ENCODE results near the gene HK1.

Gene HK1

GRCh38 chr10:69278446-69278963 lies at the start of gene HK1:
HK1 (plus strand) TSS chr10:69278496.
- Histone ChIP-seq H3K36me3 (ENCODE audit: control insufficient read depth, insufficient read depth, low read length) (no peaks in the 10 kb centered on the region), H3K27me3 (replicated peaks; ENCODE audit: control insufficient read depth, insufficient read depth, low read length) (no peaks in the 10 kb centered on the region), H3K4me3 (replicated peaks; ENCODE audit: low read depth, low read length) (no peak within 1 kb of the TSS)
- DNase-seq (ENCODE audit: extremely low read depth, insufficient read length): no peak
- TF ChIP-seq CTCF (IDR thresholded peaks at IDR 0.05; ENCODE audit: insufficient read depth, low read length, poor library complexity, severe bottlenecking): no peak

GRCh38 chr10:69229616-69229916 lies 48.7 kb upstream of the HK1 start:
- no peak overlapping the region for H3K4me3 ChIP-seq (replicated peaks; ENCODE audit: low read depth, low read length)
- H3K27me3 ChIP-seq (replicated peaks; ENCODE audit: control insufficient read depth, insufficient read depth, low read length): no peaks in the 10 kb centered on the region
- H3K36me3 ChIP-seq (ENCODE audit: control insufficient read depth, insufficient read depth, low read length): no peaks in the 10 kb centered on the region
- DNase-seq (ENCODE audit: extremely low read depth, insufficient read length): no peak
- no peak for TF ChIP-seq CTCF (IDR thresholded peaks at IDR 0.05; ENCODE audit: insufficient read depth, low read length, poor library complexity, severe bottlenecking)

- DNase-seq (ENCODE audit: extremely low read depth, insufficient read length): no peak
- TF ChIP-seq CTCF (IDR thresholded peaks at IDR 0.05; ENCODE audit: insufficient read depth, low read length, poor library complexity, severe bottlenecking): no peak
- no peak overlapping the region for H3K4me3 ChIP-seq (replicated peaks; ENCODE audit: low read depth, low read length)
- H3K36me3 ChIP-seq (ENCODE audit: control insufficient read depth, insufficient read depth, low read length): no peaks in the 10 kb centered on the region
- no peaks in the 10 kb centered on the region for H3K27me3 ChIP-seq (replicated peaks; ENCODE audit: control insufficient read depth, insufficient read depth, low read length)
Observed at GRCh38 chr10:69230128-69230527, 48.2 kb upstream of the HK1 start.

- Histone ChIP-seq H3K4me3 (replicated peaks; ENCODE audit: low read depth, low read length) (no peak overlapping the region), H3K36me3 (ENCODE audit: control insufficient read depth, insufficient read depth, low read length) (no peaks in the 10 kb centered on the region), H3K27me3 (replicated peaks; ENCODE audit: control insufficient read depth, insufficient read depth, low read length) (no peaks in the 10 kb centered on the region)
- no peak for DNase-seq (ENCODE audit: extremely low read depth, insufficient read length)
- no peak for TF ChIP-seq CTCF (IDR thresholded peaks at IDR 0.05; ENCODE audit: insufficient read depth, low read length, poor library complexity, severe bottlenecking)
Observed at GRCh38 chr10:69232252-69232651, 46.0 kb upstream of the HK1 start.

GRCh38 chr10:69232736-69233480 lies 45.4 kb upstream of the HK1 start:
- H3K27me3 ChIP-seq (replicated peaks; ENCODE audit: control insufficient read depth, insufficient read depth, low read length): no peaks in the 10 kb centered on the region
- H3K36me3 ChIP-seq (ENCODE audit: control insufficient read depth, insufficient read depth, low read length): no peaks in the 10 kb centered on the region
- no peak overlapping the region for H3K4me3 ChIP-seq (replicated peaks; ENCODE audit: low read depth, low read length)
- DNase-seq (ENCODE audit: extremely low read depth, insufficient read length): no peak
- no peak for TF ChIP-seq CTCF (IDR thresholded peaks at IDR 0.05; ENCODE audit: insufficient read depth, low read length, poor library complexity, severe bottlenecking)

- Histone ChIP-seq H3K36me3 (ENCODE audit: control insufficient read depth, insufficient read depth, low read length) (no peaks in the 10 kb centered on the region), H3K4me3 (replicated peaks; ENCODE audit: low read depth, low read length) (no peak overlapping the region), H3K27me3 (replicated peaks; ENCODE audit: control insufficient read depth, insufficient read depth, low read length) (no peaks in the 10 kb centered on the region)
- DNase-seq (ENCODE audit: extremely low read depth, insufficient read length): no peak
- no peak for TF ChIP-seq CTCF (IDR thresholded peaks at IDR 0.05; ENCODE audit: insufficient read depth, low read length, poor library complexity, severe bottlenecking)
Observed at GRCh38 chr10:69234447-69234846, 43.8 kb upstream of the HK1 start.

Data from GM06990 (cell line).